Measurements from ENCODE around the gene PLEK. TPM values are rescaled to one million over a fixed set of nuclear protein-coding genes. Genes with fewer than 3 reads are reported as not detected.

Gene PLEK
- total and polyA plus RNA-seq, 9 of the 15 experiments (the other 6 are each of a cell fraction or from before 2014, with no cell fraction given) = 0.14 to 1.2 (median 0.36) TPM

GRCh38 chr2:68438455-68439303 is 73.6 kb downstream of the PLEK start (continued):
- TF ChIP-seq REST (IDR thresholded peaks at IDR 0.05; ENCODE audit: borderline replicate concordance) = no peak
- peak; percentile 72; the same call in 1 of the 2 replicates for TF ChIP-seq REST (CRISPR knock-in tag; IDR thresholded peaks at IDR 0.05; ENCODE audit: low read depth)
- TF ChIP-seq ZNF717 (CRISPR knock-in tag; IDR thresholded peaks at IDR 0.05) = peak; percentile 96
- peak; percentile 90 for TF ChIP-seq ZNF444 (CRISPR knock-in tag; IDR thresholded peaks at IDR 0.05)
- TF ChIP-seq NR2F6 (CRISPR knock-in tag; IDR thresholded peaks at IDR 0.05) = peak; percentile 98
- TF ChIP-seq RHOXF2B (CRISPR knock-in tag; conservative IDR thresholded peaks at IDR 0.05) = peak; percentile 94; the same call in 1 of the 2 replicates
- TF ChIP-seq, protein P1, sequence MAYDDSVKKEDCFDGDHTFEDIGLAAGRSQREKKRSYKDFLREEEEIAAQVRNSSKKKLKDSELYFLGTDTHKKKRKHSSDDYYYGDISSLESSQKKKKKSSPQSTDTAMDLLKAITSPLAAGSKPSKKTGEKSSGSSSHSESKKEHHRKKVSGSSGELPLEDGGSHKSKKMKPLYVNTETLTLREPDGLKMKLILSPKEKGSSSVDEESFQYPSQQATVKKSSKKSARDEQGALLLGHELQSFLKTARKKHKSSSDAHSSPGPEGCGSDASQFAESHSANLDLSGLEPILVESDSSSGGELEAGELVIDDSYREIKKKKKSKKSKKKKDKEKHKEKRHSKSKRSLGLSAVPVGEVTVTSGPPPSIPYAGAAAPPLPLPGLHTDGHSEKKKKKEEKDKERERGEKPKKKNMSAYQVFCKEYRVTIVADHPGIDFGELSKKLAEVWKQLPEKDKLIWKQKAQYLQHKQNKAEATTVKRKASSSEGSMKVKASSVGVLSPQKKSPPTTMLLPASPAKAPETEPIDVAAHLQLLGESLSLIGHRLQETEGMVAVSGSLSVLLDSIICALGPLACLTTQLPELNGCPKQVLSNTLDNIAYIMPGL (CRISPR knock-in tag; IDR thresholded peaks at IDR 0.05) = no peak
- peak; percentile 64 for TF ChIP-seq TFE3 (CRISPR knock-in tag; IDR thresholded peaks at IDR 0.05)
- TF ChIP-seq ZNF778 (CRISPR knock-in tag; IDR thresholded peaks at IDR 0.05) = peak; percentile 53; the same call in 1 of the 2 replicates
- TF ChIP-seq HIVEP1 (CRISPR knock-in tag; IDR thresholded peaks at IDR 0.05) = peak; percentile 85; the same call in 1 of the 2 replicates
- TF ChIP-seq GTF2A2 (tag; IDR thresholded peaks at IDR 0.05) = peak; percentile 77
- peak in 1 of 2 experiments; percentile 85; a peak in 2 of 4 replicates for TF ChIP-seq SRF (CRISPR knock-in tag; IDR thresholded peaks at IDR 0.05)
- peak; percentile 68; the same call in 1 of the 2 replicates for TF ChIP-seq BCL6 (CRISPR knock-in tag; IDR thresholded peaks at IDR 0.05)
- TF ChIP-seq, protein P2, sequence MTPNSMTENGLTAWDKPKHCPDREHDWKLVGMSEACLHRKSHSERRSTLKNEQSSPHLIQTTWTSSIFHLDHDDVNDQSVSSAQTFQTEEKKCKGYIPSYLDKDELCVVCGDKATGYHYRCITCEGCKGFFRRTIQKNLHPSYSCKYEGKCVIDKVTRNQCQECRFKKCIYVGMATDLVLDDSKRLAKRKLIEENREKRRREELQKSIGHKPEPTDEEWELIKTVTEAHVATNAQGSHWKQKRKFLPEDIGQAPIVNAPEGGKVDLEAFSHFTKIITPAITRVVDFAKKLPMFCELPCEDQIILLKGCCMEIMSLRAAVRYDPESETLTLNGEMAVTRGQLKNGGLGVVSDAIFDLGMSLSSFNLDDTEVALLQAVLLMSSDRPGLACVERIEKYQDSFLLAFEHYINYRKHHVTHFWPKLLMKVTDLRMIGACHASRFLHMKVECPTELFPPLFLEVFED (CRISPR knock-in tag; conservative IDR thresholded peaks at IDR 0.05) = peak; percentile 100
